COLO668 (cell line): ENCODE measurements around the gene SOX30.
"Not testable (repeated sequence)": the region's sequence is repeated elsewhere in the genome, so short reads cannot be mapped to it uniquely, and the experiment has no call there.

Experiments
- DNase-seq: peaks from one replicate; lab custom pipeline; 2025; ENCODE audit not compliant: unreplicated experiment; lab: John Stamatoyannopoulos, UW

The SOX30 gene

GRCh38 chr5:157652377-157652692, at the start of gene SOX30:
SOX30 (minus strand) TSS chr5:157652438; CDS start chr5:157652078, 360 bp downstream.
- DNase-seq = no peak

GRCh38 chr5:157698674-157699073, 46.4 kb upstream of the SOX30 start:
- DNase-seq = not testable (repeated sequence)

- not testable (repeated sequence) for DNase-seq
Observed at GRCh38 chr5:157696154-157696553, 43.9 kb upstream of the SOX30 start.

GRCh38 chr5:157693816-157694215, 41.6 kb upstream of the SOX30 start:
- not testable (repeated sequence) for DNase-seq

GRCh38 chr5:157690690-157691433, 38.6 kb upstream of the SOX30 start:
- no peak for DNase-seq

GRCh38 chr5:157689942-157690689, 37.9 kb upstream of the SOX30 start:
- DNase-seq = no peak

- no peak for DNase-seq
Observed at GRCh38 chr5:157687198-157687554, 34.9 kb upstream of the SOX30 start.

- not testable (repeated sequence) for DNase-seq
Observed at GRCh38 chr5:157686276-157687197, 34.3 kb upstream of the SOX30 start.

GRCh38 chr5:157682257-157682656, 30.0 kb upstream of the SOX30 start:
- DNase-seq = no peak

GRCh38 chr5:157681048-157681447, 28.8 kb upstream of the SOX30 start:
- DNase-seq = no peak

- DNase-seq = no peak
Observed at GRCh38 chr5:157680239-157680638, 28.0 kb upstream of the SOX30 start.

- DNase-seq = no peak
Observed at GRCh38 chr5:157679801-157680200, 27.6 kb upstream of the SOX30 start.

GRCh38 chr5:157677931-157678330, 25.7 kb upstream of the SOX30 start:
- DNase-seq = no peak

GRCh38 chr5:157674351-157674750, 22.1 kb upstream of the SOX30 start:
- DNase-seq = not testable (repeated sequence)

- no peak for DNase-seq
Observed at GRCh38 chr5:157672976-157673375, 20.7 kb upstream of the SOX30 start.

- no peak for DNase-seq
Observed at GRCh38 chr5:157671592-157672330, 19.5 kb upstream of the SOX30 start.

GRCh38 chr5:157670662-157671591, 18.7 kb upstream of the SOX30 start, which contains the start of gene C5orf52:
C5orf52 (plus strand) TSS chr5:157671533; CDS start chr5:157671615, 82 bp downstream.
- peak; percentile 8 for DNase-seq

GRCh38 chr5:157669701-157670097, 17.5 kb upstream of the SOX30 start:
- DNase-seq = no peak

GRCh38 chr5:157668356-157668755, 16.1 kb upstream of the SOX30 start:
- no peak for DNase-seq
